ENCODE data around the gene SPATA20. TPM values are rescaled to one million over a fixed set of nuclear protein-coding genes. Genes with fewer than 3 reads are reported as not detected.

SPATA20 gene
- total and polyA plus RNA-seq, 2 of the 4 experiments (the other 2 are of a cell fraction): 17.0 to 35.0 TPM

DNA sequence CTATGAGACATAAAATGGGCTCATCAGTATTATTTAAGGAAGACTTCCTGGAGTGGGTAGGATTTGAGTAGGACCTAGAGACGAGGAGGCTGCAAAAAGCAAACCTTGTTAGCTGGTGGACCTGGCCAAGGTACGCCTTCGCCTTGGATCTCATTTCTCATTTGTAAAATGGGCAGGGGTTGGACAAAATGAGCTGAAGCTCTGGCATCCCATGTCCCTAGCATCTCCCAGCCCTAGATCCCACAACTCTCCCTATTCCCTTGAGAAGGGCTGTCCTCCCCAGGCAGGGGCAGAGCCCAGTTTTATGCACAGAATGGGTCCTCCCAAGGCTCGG is 306 bp upstream of the SPATA20 start:
- Histone ChIP-seq H2BK120ac (ENCODE audit: low read depth, low read length) (no peak overlapping the region; the same call in 1 of the 2 replicates), H4K8ac (ENCODE audit: low read depth in 2 of 2, low read length in 2 of 2) (peak overlapping the region in 1 of 2 experiments; percentile 69; a peak in 1 of 4 replicates), H4K5ac (ENCODE audit: low read depth, low read length) (no peak overlapping the region), H3K4me2 (ENCODE audit: low read depth, low read length) (peak overlapping the region; percentile 64; the same call in 1 of the 2 replicates), H3K18ac (ENCODE audit: low read depth, low read length) (no peak overlapping the region), H4K20me1 (ENCODE audit: insufficient read depth, low read length) (0 out of 2 replicates have a peak, but pooled peaks cover 8% of the 10 kb centered on the region), H3K4me3 (ENCODE audit: insufficient read depth, low read depth, low read length) (no peak overlapping the region), H3K9me3 (ENCODE audit: control insufficient read depth, insufficient read depth, low read length) (no peaks in the 10 kb centered on the region), H3K9me1 (ENCODE audit: insufficient read depth, low read length) (peaks cover 9% of the 10 kb centered on the region), H2BK15ac (ENCODE audit: low read depth, low read length) (no peak overlapping the region), H3K14ac (replicated peaks; ENCODE audit: low read depth, low read length) (no peak overlapping the region), H2BK5ac (ENCODE audit: low read depth, low read length, poor library complexity, severe bottlenecking) (no peak overlapping the region), H2AK9ac (replicated peaks; ENCODE audit: low read depth, low read length, poor library complexity) (peak overlapping the region; percentile 100), H3K23ac (ENCODE audit: low read depth, low read length) (no peak overlapping the region), H2AFZ (replicated peaks; ENCODE audit: low read length, poor library complexity) (peak overlapping the region; percentile 92), H3K79me1 (ENCODE audit: low read depth in 1 of 2, low read length in 2 of 2) (peaks cover 0 to 18% of the 10 kb centered on the region in 2 experiments; a peak in 2 of 4 replicates), H3K36me3 (ENCODE audit: control insufficient read depth, insufficient read depth, low read length) (peaks cover 15% of the 10 kb centered on the region; the same call in 1 of the 2 replicates), H3K56ac (ENCODE audit: extremely low read depth, insufficient read depth, low read length) (no peak overlapping the region), H3K4ac (ENCODE audit: low read depth, low read length) (0 out of 2 replicates have a peak overlapping the region, but pooled peaks have one; percentile 56), H4K91ac (ENCODE audit: insufficient read depth, low read depth, low read length) (no peak overlapping the region), H3K9ac (ENCODE audit: low read depth, low read length) (no peak overlapping the region), H3K4me1 (ENCODE audit: control insufficient read depth, insufficient read depth, low read length) (peaks cover 13% of the 10 kb centered on the region), H2AK5ac (ENCODE audit: low read depth, low read length) (peak overlapping the region; percentile 84; the same call in 1 of the 2 replicates), H2BK20ac (ENCODE audit: low read depth, low read length) (no peak overlapping the region), H3K27me3 (ENCODE audit: control insufficient read depth, insufficient read depth, low read length) (no peaks in the 10 kb centered on the region), H3K27ac (ENCODE audit: insufficient read depth, low read length) (no peak overlapping the region)
- ATAC-seq (ENCODE audit: low read depth): no peak
- ChIA-PET POLR2A (ENCODE audit: unreplicated experiment) (no interaction called here), CTCF (interaction anchor here (0.6 to 1.0 kb wide), 2 partner anchors 79 to 152 kb away, joined by 3 to 4 read pairs; no protein-coding TSS in a partner anchor)
- 0% methylated on average over 1 of the region's 4 CpGs; no CpG with 5 or more reads in 1 of the 2 experiments for WGBS, 2 experiments (ENCODE audit: extremely low coverage in 2 of 2, insufficient read length in 1 of 2)
- TF ChIP-seq RAD21 (IDR thresholded peaks at IDR 0.05; ENCODE audit: low read length): no peak
- no peak for TF ChIP-seq CHD1 (IDR thresholded peaks at IDR 0.05; ENCODE audit: low read depth, low read length)
- no peak for TF ChIP-seq RFX5 (IDR thresholded peaks at IDR 0.05; ENCODE audit: low read depth, low read length)
- intact Hi-C loops (cut with micrococcal nuclease): loop anchor here (1.0 to 10.0 kb wide), 5 partner anchors 64 to 408 kb away; no protein-coding TSS in a partner anchor
- in situ Hi-C loops (cut with MboI; ENCODE audit: low sequenced_read_pairs): loop anchor here (5.0 to 10.0 kb wide), 4 partner anchors 81 to 408 kb away; no protein-coding TSS in a partner anchor
- DNase-seq: no peak
- dilution Hi-C loops (cut with HindIII; ENCODE audit: low sequenced_read_pairs, unreplicated experiment): no loop called here
- no TSS peak for BruUV-seq (replicated peaks)
